Measurements from ENCODE around the gene CALN1.
"Not testable (repeated sequence)": the region's sequence is repeated elsewhere in the genome, so short reads cannot be mapped to it uniquely, and the experiment has no call there.

Gene CALN1

DNA sequence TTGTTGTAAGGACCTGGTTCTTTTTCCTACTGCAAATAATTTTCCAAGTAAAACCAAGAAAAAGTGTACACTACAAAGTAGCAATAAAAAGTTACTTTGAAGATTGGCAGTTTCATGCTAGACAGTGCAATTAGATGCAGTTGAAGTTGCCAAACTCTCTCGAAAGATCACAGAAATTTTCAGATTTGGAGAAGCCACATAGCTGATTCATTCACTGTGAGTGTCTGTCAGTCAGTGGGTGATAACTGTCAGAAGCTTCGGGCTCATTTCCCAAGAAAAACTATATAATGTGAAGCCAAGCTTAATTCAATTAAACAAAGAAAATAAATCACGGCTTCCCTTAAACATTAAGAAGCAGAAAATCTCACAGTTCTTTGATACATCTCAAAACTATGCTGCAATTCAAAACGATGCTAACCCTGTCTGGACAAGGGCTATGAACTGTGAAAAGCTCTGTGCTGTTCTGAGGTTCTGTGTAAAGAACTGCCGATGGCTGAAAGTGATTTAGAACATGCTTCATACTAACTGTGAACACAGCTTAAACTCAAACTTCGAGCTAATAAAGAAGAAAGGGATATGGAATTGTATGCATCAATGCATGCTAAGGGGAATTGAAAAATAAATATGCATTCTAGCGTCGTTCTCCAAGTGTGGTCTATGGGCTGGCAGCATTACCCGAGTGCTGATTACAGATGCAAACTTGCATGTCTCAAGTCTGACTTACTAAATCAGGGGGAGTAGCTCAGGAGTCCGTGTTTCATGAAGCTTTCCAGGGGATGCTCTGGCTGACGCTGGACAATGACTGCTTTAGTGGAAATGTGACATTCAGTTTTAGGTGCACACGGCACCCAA is 557.4 kb downstream of the CALN1 start:
- no peak for DNase-seq

DNA sequence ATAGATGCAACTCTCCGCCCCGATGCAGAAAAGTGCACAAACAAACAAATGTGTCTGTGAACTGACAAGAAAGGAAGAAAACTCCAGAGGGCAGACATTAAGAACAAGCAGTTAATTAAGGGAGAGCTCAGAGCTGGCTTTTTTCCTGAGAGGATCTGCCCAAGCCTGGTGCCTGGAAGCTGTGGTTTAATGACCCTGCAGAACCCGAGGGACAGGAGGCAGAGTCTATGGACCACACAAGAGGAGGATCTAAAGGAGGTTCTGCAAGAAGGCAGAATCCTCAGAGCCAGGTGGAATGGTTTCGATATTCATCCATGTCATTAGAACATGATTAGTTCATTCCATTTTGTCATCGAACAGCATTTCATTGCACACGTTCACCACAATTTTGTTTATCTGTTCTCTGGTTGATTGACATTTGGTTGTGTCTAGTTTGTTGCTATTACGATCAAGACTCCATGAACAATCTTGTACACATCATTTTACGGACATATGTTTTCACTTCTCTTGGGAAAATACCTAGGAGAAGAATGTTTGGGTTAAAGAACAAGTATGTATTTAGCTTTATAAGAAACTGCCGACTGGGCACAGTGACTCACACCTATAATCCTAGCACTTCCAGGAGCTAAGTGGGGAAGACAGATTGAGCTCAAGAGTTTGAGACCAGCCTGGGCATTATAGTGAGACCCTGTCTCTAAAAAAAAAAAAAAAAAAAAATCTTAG is 560.2 kb downstream of the CALN1 start:
- DNase-seq: no peak

DNA sequence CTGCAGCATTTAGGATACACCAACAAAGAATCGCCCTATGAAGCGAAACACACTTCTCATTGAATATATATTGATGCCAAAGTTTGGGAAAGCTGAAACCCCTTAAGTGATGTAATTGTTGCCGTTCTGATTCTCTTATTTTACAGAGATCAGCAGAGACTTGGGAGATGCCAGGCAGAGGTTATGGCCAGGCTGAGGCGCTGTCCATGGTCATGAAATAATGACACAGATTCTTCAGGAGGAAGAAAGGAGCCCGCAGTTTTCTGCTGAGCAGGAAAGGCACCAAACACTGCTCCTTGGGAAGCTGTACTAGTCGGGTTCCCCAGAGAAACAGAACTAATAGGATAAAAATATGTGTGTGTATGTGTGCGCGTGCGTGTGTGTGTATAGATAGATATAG is 566.0 kb downstream of the CALN1 start:
- peak; percentile 12 to 48 (median 30) for DNase-seq

GRCh38 chr7:71843676-71844075 is 568.5 kb downstream of the CALN1 start:
- peak; percentile 12 to 62 (median 42) for DNase-seq

GRCh38 chr7:71842786-71843185 is 569.4 kb downstream of the CALN1 start:
- no peak for DNase-seq

DNA sequence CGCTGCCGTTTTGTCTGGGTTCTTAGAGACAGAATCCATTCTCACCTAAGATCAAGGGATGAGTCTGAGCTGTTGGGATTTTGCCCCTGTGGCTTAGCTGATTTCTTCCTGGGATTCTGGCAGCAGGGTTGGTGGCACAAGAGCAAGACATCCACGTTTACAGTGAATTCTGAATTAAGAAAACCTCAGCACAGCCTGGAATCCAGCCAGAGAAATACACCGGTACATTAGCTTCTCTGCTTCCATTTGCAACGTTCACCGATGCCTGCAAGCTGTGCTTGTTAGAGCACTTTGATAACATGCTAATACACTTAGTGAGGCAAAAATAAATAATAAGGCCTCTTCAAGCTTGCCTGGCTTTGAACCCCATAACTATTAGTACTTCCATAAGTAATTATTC is 569.8 kb downstream of the CALN1 start:
- no peak for DNase-seq

GRCh38 chr7:71835056-71835455 is 577.1 kb downstream of the CALN1 start:
- DNase-seq: no peak

- no peak for DNase-seq
These were observed 582.6 kb downstream of the CALN1 start for GRCh38 chr7:71829515-71829914.

DNA sequence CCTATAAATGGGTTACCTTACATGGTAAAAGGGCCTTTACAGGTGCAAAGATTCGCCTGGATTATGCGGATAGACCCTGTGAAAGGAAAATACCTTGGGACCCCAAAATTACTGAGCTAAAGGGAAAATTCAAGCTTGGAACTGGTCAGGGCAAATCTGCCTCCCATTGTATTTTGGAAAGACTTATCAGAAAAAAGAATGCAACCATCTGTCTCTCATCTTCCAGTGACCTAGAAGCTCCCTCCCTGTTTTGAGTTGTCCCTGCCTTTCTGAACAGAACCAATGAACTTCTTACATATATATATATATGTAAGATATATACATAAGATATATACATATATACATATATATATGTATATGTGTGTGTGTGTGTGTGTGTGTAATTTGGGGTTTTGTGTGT is 583.8 kb downstream of the CALN1 start:
- DNase-seq: no peak

- DNase-seq: no peak
These were observed 586.0 kb downstream of the CALN1 start for GRCh38 chr7:71826141-71826540.

- DNase-seq: no peak
These were observed 588.0 kb downstream of the CALN1 start for GRCh38 chr7:71824006-71824760.

DNA sequence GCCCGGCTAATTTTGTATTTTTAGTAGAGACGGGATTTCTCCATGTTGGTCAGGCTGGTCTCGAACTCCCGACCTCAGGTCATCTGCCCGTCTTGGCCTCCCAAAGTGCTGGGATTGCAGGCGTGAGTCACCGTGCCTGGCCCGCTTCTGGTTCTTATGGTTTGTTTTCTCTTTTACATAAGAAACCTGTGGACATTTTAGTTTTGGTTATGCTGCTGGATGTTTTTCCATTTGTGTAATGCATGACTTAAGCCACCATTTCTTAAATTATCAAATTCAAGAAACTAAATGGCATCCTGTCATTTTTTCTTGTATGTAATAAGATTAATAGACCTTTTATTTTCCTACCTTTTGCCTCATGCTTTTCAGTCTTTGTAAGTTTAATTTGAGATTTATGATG is 589.7 kb downstream of the CALN1 start:
- not testable (repeated sequence) for DNase-seq

- DNase-seq: no peak
These were observed 594.2 kb downstream of the CALN1 start for GRCh38 chr7:71817916-71818315.

DNA sequence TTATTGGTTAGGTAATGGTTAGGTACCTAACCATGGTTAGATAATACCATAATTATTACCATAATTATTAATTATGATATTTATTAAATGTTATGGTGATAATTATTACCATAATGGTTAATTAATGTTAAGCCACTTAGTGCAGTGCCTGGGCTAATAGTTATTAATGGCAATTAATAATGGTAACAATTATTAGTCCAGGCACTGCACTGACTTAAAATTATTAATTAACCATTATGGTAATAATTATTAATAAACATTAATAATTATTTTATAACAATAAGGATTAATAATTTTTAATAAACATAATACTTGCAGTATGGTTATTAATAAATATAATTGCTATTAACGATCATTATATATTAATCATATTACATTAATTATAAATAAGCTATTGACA is 604.0 kb downstream of the CALN1 start:
- no peak for DNase-seq

DNA sequence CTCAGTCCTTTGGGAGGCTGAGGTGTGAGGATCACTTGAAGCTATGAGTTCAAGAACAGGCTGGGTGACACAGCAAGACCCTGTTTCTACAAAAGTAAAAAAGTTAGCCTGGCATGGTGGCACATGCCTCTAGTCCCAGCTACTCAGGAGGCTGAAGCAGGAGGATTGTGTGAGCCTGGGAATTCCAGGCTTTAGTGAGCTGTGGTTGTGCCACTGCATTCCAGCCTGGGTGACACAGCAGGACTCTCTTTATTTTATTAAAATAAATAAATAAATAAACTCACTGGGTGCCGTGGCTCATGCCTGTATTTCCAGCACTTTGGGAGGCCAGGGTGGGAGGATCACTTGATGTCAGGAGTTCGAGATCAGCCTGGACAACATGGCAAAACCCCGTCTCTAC is 607.9 kb downstream of the CALN1 start:
- DNase-seq: no peak

GRCh38 chr7:71801976-71802375 is 610.2 kb downstream of the CALN1 start:
- no peak for DNase-seq

- DNase-seq: no peak
These were observed 611.8 kb downstream of the CALN1 start for GRCh38 chr7:71800321-71800720.

DNA sequence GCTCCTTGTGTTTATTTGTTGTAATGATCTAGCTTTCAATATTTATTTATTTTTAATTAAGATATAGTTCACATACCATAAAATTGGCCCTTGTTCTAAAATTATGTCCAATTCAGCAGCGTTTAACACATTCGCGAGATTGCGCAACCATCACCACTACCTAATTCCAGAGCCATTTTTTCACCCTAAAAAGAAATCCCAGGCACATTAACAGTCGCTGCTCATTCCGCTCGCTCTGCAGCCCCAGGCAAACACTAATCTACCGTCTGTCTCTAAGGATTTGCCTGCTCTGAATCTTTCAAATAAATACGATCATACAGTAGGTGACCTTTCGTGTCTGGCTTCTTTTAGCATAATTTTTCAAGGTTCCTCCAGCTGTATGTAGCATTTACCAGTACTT is 616.7 kb downstream of the CALN1 start:
- no peak for DNase-seq

DNA sequence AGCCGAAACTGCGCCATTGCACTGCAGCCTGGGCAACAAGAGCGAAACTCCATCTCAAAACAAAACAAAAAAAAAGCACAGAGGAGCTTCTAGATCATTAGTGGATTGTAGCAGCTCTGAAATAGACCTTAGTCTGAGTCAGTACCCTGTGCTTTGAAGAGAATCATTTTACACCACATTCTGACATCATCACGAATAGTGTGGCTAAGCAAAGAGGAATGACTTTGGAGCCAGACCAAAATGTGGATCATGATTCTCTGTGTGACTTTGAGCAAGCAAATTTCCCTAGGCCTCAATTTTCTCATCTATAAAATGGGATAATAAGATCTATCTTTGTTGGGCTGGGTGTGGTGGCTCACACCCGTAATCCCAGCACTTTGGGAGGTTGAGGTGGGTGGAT is 618.9 kb downstream of the CALN1 start:
- DNase-seq: no peak

DNA sequence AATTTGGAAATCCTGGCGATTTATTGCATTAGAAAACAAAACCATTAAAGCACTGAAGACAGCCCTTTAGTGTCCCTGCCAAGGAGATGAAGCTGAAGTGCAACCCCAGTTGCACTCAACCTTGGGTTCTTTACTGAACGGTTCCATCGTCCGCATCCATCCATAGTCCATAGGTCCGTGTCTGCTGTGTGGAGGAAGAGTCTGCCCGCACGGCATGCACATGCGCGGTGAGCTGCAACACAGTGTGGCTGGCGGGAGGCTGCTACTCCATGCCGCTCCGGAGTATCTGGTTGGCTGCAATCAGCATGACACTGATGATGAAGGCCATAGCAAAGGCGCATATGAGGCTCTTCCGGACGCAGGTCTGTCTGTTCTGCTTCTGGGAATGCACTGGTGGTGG is 624.6 kb downstream of the CALN1 start:
- no peak for DNase-seq

DNA sequence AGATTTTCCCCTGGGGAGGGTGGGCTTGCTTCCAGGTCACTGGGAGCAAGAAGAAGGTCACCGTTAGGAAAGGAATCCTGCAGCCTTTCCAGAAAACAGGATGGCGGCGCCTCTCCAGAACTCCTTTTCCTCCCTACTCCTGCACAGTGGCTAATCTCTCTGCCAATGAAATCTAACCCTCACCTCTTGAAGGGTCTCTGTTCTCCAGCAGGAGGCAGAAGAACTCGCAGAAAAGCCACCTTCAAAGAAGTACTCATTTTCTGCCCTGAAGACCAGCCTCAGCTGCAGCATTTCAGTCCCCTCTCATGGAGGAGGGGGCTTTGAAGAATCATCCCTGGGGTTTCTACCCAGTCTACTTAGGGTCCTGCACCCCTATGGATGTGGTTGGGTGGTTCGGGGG is 626.9 kb downstream of the CALN1 start:
- no peak for DNase-seq

- no peak for DNase-seq
These were observed 627.4 kb downstream of the CALN1 start for GRCh38 chr7:71784781-71785180.

GRCh38 chr7:71784180-71784579 is 628.0 kb downstream of the CALN1 start:
- DNase-seq: no peak

All from suppressor macrophage (primary cell).